Tibial artery (tissue), 4 donors: ENCODE measurements around the gene GHR.

Experiments
- DNase-seq, 2 donors: peaks; one replicate each; pipeline ENCODE4 v3.0.0-alpha.2; 2019
- H3K27ac ChIP-seq, 2 donors: fragments of 200-600 bp; sonication (generic) in 1 of 2; 1 replicate in 1 of 2; 2 replicates in 1 of 2; pipeline ENCODE4 v1.5.1; 2018 to 2019; ENCODE audit warnings: mild to moderate bottlenecking in 1 of 2
- H3K27me3 ChIP-seq, 2 donors: fragments of 200-600 bp; sonication (generic) in 1 of 2; one replicate each; pipeline versions ENCODE4 v1.5.1 to v1.6.0; 2016 to 2019
- H3K36me3 ChIP-seq, 3 donors: fragments of 200-600 bp; sonication (generic) in 2 of 3; one replicate each; pipeline ENCODE4 v1.5.1; 2016 to 2019; ENCODE audit warnings: mild to moderate bottlenecking in 2 of 3
- H3K4me1 ChIP-seq, 4 donors: fragments of 200-600 bp; sonication (generic) in 2 of 4; 1 replicate in 3 of 4; 2 replicates in 1 of 4; pipeline ENCODE4 v1.5.1; 2016 to 2019
- H3K4me3 ChIP-seq, 2 donors: fragments of 200-600 bp; sonication (generic) in 1 of 2; 1 replicate in 1 of 2; 2 replicates in 1 of 2; pipeline ENCODE4 v1.5.1; 2018 to 2019; ENCODE audit warnings: mild to moderate bottlenecking in 2 of 2
- H3K9me3 ChIP-seq, 3 donors: fragments of 200-600 bp; sonication (generic) in 1 of 3; one replicate each; pipeline ENCODE4 v1.5.1; 2016 to 2019
- CTCF ChIP-seq, 2 experiments: fragments of 200-600 bp in 1 of 2; fragments of 450-650 bp in 1 of 2; IDR thresholded peaks; one replicate each; pipeline ENCODE4 v1.5.1; 2017 to 2019; ENCODE audit warnings: antibody characterized with exemption in 2 of 2, mild to moderate bottlenecking in 1 of 2, moderate library complexity in 1 of 2
- intact Hi-C: fragments of 100-400 bp; cut with DNase I; formaldehyde crosslinking; loops from one replicate; pipeline ENCODE4 v1.15.0; 2023; ENCODE audit warnings: low total_unique reads

Gene GHR

GRCh38 chr5:42621662-42622061 lies 198.4 kb downstream of the GHR start:
- Histone ChIP-seq H3K27ac (no peak overlapping the region), H3K27me3 (no peaks in the 10 kb centered on the region), H3K4me1 (peaks cover 0 to 9% (median 0%) of the 10 kb centered on the region in 4 donors), H3K4me3 (no peak overlapping the region), H3K9me3 (no peaks in the 10 kb centered on the region), H3K36me3 (no peaks in the 10 kb centered on the region)
- intact Hi-C loops: no loop called here
- no peak for TF ChIP-seq CTCF (IDR thresholded peaks at IDR 0.05)
- DNase-seq: no peak

GRCh38 chr5:42624912-42625311 lies 201.7 kb downstream of the GHR start:
- no peaks in the 10 kb centered on the region for H3K9me3 ChIP-seq
- no peak overlapping the region for H3K27ac ChIP-seq
- intact Hi-C loops: no loop called here
- DNase-seq: no peak
- no peaks in the 10 kb centered on the region for H3K36me3 ChIP-seq
- no peak for TF ChIP-seq CTCF (IDR thresholded peaks at IDR 0.05)
- no peak overlapping the region for H3K4me3 ChIP-seq
- H3K27me3 ChIP-seq: no peaks in the 10 kb centered on the region
- peaks cover 0 to 9% (median 0%) of the 10 kb centered on the region in 4 donors for H3K4me1 ChIP-seq

GRCh38 chr5:42626462-42626861 lies 203.2 kb downstream of the GHR start:
- no peak for TF ChIP-seq CTCF (IDR thresholded peaks at IDR 0.05)
- H3K27ac ChIP-seq: no peak overlapping the region

GRCh38 chr5:42628821-42629220 lies 205.6 kb downstream of the GHR start:
- no peaks in the 10 kb centered on the region for H3K36me3 ChIP-seq
- intact Hi-C loops: no loop called here
- no peaks in the 10 kb centered on the region for H3K9me3 ChIP-seq
- H3K27ac ChIP-seq: no peak overlapping the region
- H3K4me1 ChIP-seq: peaks cover 0 to 5% (median 0%) of the 10 kb centered on the region in 4 donors
- no peaks in the 10 kb centered on the region for H3K27me3 ChIP-seq
- H3K4me3 ChIP-seq: no peak overlapping the region
- no peak for DNase-seq
- TF ChIP-seq CTCF (IDR thresholded peaks at IDR 0.05): no peak

More at GRCh38 chr5:42626462-42626861, 203.2 kb downstream of the GHR start:
- Histone ChIP-seq H3K9me3 (no peaks in the 10 kb centered on the region), H3K27me3 (no peaks in the 10 kb centered on the region), H3K4me3 (no peak overlapping the region), H3K4me1 (peaks cover 0 to 4% (median 0%) of the 10 kb centered on the region in 4 donors), H3K36me3 (no peaks in the 10 kb centered on the region)
- no peak for DNase-seq
- intact Hi-C loops: no loop called here

GRCh38 chr5:42629284-42629683 lies 206.0 kb downstream of the GHR start:
- no peak for TF ChIP-seq CTCF (IDR thresholded peaks at IDR 0.05)
- no peak overlapping the region for H3K4me3 ChIP-seq
- H3K36me3 ChIP-seq: no peaks in the 10 kb centered on the region
- DNase-seq: no peak
- intact Hi-C loops: no loop called here
- H3K9me3 ChIP-seq: no peaks in the 10 kb centered on the region
- no peak overlapping the region for H3K27ac ChIP-seq
- peaks cover 0 to 5% (median 0%) of the 10 kb centered on the region in 4 donors for H3K4me1 ChIP-seq
- H3K27me3 ChIP-seq: no peaks in the 10 kb centered on the region

- intact Hi-C loops: no loop called here
- Histone ChIP-seq H3K36me3 (no peaks in the 10 kb centered on the region), H3K9me3 (no peaks in the 10 kb centered on the region), H3K4me1 (peaks cover 0 to 5% (median 0%) of the 10 kb centered on the region in 4 donors), H3K4me3 (no peak overlapping the region), H3K27me3 (no peaks in the 10 kb centered on the region), H3K27ac (no peak overlapping the region)
- no peak for DNase-seq
- TF ChIP-seq CTCF (IDR thresholded peaks at IDR 0.05): no peak
These were observed 208.0 kb downstream of the GHR start for GRCh38 chr5:42631241-42631640.
